GM18498 (cell line): ENCODE results near the gene TRIM56.
"Not testable (repeated sequence)": the region's sequence is repeated elsewhere in the genome, so short reads cannot be mapped to it uniquely, and the experiment has no call there.

Source experiments
- ATAC-seq: cut with Tn5 transposase; IDR thresholded peaks from one replicate; pipeline ENCODE4 v1.9.1; 2021; ENCODE audit warnings: mild to moderate bottlenecking, moderate library complexity; ENCODE audit not compliant: unreplicated experiment

The TRIM56 gene, protein sequence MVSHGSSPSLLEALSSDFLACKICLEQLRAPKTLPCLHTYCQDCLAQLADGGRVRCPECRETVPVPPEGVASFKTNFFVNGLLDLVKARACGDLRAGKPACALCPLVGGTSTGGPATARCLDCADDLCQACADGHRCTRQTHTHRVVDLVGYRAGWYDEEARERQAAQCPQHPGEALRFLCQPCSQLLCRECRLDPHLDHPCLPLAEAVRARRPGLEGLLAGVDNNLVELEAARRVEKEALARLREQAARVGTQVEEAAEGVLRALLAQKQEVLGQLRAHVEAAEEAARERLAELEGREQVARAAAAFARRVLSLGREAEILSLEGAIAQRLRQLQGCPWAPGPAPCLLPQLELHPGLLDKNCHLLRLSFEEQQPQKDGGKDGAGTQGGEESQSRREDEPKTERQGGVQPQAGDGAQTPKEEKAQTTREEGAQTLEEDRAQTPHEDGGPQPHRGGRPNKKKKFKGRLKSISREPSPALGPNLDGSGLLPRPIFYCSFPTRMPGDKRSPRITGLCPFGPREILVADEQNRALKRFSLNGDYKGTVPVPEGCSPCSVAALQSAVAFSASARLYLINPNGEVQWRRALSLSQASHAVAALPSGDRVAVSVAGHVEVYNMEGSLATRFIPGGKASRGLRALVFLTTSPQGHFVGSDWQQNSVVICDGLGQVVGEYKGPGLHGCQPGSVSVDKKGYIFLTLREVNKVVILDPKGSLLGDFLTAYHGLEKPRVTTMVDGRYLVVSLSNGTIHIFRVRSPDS

DNA sequence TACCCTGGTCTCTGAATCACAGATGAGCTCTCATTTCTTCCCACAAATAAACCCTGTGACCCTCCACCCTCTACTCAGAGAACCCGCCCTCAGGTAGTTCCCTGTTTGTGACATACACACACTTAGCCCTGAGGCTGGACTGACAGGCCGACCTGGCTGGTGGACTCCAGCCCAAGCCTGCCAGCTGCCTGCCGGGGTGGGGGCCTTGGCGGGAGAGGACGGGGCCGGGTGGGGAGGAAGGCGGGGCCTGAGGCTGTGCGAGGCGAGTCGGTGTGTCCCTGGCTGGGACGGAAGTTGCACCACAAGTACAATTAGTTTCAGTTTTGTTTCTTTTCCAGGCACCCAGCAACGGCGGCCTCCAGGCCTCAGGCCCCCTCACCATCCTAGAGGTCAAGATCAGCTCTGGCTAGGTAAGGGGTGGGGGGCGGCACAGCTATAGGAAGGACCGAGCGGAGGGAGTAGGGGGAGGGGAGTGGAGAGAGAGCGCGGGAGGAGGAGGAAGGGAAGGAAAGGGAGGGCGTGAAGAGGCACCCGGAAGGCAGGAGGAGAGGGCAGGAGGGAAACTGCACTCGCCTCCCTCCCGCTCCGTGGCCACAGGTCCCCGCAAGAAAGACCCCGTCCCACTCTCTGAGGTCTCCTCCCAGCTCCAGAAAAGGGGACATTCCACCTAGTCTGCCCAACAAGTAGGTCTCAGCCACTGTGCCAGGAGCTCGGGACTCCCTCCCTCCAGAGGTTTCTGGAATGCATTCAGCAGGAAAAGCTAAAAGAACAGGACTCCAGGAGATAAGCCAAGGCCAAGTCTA, at the start of gene TRIM56:
Gene TRIM56, plus strand, starts transcription at position 320 of the 803 bp plus-strand sequence. CDS start 1,832 bp downstream, outside the sequence.
- peak; percentile 90 for ATAC-seq

DNA sequence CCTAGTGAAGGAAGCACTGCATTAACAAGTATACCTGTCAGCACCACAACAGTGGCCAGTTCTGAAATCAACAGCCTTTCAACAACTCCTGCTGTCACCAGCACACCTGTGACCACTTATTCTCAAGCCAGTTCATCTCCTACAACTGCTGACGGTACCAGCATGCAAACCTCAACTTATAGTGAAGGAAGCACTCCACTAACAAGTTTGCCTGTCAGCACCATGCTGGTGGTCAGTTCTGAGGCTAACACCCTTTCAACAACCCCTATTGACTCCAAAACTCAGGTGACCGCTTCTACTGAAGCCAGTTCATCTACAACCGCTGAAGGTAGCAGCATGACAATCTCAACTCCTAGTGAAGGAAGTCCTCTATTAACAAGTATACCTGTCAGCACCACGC, 49.3 kb upstream of the TRIM56 start:
- ATAC-seq = no peak

DNA sequence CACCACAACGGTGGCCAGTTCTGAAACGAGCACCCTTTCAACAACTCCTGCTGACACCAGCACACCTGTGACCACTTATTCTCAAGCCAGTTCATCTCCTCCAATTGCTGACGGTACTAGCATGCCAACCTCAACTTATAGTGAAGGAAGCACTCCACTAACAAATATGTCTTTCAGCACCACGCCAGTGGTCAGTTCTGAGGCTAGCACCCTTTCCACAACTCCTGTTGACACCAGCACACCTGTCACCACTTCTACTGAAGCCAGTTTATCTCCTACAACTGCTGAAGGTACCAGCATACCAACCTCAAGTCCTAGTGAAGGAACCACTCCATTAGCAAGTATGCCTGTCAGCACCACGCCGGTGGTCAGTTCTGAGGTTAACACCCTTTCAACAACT, 44.0 kb upstream of the TRIM56 start:
- ATAC-seq = not testable (repeated sequence)

DNA sequence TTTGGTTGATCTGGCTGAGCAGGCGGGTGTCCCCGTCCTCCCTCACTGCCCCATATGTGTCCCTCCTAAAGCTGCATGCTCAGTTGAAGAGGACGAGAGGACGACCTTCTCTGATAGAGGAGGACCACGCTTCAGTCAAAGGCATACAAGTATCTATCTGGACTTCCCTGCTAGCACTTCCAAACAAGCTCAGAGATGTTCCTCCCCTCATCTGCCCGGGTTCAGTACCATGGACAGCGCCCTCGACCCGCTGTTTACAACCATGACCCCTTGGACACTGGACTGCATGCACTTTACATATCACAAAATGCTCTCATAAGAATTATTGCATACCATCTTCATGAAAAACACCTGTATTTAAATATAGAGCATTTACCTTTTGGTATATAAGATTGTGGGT, 26.9 kb upstream of the TRIM56 start:
- ATAC-seq = no peak

DNA sequence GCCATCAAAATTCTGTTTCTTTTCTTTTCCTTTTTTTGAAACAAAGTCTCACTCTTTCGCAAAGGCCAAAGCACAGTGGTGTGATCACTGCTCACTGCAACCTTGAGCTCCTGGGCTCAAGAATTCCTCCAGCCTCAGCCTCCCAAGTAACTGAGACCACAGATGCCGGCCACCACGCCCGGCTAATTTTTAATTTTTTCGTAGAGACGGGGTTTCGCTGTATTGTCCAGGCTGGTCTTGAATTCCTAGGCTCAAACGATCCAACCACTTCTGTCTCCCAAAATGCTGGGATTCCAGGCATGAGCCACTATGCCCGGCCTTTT, 25.7 kb upstream of the TRIM56 start:
- no peak for ATAC-seq

DNA sequence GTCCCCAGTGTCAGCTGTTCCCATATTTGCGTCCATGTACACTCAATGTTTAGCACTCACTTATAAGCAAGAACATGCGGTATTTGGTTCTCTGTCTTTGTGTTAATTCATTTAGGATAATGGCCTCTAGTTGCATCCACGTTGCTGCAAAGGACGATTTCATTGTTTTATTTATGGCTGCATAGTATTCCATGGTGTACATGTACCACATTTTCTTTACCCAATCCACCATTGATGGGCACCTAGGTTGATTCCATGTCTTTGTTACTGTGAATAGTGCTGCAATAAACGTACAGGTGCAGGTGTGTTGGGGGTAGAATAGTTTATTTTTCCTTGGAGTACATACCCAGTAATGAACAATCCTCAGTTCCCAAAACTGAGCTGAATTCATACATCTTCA, 24.3 kb upstream of the TRIM56 start:
- no peak for ATAC-seq

DNA sequence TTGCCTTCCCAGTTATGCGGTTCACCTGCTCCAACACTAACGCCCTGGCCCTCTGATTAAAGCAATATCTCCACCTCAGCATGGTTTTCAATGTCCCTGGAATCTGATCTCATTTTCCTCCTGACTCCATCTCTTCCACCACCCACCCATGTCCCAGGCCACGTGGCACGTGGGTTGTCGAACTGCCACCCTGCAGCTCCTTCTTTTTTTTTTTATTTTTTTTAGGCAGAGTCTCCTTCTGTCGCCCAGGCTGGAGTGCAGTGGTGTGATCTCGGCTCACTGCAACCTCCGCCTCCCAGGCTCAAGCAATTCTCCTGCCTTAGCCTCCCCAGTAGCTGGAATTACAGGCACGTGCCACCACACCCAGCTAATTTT, 21.1 kb upstream of the TRIM56 start:
- ATAC-seq = not testable (repeated sequence)

DNA sequence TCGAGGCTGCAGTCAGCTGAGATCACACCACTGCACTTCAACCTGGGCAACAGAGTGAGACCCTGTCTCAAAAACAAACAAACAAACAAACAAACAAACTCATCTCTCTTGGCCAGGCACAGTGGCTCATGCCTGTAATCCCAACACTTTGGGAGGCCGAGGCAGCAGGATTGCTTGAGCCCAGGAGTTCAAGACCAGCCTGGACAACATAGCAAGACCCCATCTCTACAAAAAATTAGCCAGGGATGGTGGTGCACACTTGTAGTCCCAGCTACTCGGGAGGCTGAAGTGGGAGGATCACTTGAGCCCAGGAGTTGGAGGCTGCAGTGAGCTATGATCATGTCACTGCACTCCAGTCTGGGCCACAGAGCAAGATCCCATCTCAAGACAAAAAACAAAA, 20.1 kb upstream of the TRIM56 start:
- not testable (repeated sequence) for ATAC-seq

DNA sequence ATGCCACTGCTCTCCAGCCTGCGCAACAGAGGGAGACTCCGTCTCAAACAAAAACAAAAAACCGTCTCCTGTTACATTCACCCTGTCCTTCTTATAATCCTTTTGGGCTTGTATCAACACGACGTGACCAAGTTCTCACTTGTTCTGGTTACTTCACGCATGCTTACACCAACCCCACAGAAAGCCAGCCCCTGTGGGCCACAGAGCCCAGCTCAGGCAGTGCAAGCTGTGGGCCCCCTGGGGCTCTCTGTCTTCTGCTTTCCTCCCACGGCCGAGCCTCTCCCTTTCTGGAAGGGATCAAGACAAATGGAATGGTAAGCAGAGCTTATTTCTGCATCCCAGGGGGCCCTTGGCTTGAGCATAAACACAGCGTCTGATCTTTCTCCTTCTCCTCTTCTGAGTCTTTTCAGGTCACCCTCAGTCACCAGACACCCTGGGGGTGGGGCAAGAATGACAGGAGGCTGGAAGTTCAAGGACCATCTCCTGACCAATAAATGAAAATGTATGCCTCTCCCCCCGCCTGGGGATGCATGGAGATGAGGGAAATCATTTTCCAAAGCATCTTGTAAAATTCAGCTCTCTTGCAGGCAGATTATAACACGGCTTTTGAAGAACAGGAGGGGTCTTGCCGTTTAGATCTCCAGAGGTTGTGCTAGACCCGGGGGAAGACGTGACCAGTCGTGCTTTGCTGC, 19.0 kb upstream of the TRIM56 start:
- no peak for ATAC-seq

DNA sequence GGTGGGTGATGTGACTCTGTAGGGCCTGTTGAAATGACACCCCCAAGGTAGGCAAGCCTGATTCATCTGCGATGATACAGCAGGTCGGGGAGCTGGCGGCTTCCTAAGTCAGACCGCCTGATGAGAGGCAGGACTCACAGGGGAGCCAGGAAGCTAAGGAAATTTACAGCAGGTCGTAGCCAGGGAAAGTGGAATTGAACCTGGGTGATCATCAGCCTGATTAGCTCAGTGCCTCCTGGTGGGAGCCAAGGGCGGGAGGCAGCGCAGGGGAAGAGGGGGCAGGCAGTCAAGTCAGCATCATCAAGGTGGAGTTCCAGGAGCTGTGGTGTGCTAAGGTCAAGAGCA, 18.5 kb upstream of the TRIM56 start:
- ATAC-seq = no peak

DNA sequence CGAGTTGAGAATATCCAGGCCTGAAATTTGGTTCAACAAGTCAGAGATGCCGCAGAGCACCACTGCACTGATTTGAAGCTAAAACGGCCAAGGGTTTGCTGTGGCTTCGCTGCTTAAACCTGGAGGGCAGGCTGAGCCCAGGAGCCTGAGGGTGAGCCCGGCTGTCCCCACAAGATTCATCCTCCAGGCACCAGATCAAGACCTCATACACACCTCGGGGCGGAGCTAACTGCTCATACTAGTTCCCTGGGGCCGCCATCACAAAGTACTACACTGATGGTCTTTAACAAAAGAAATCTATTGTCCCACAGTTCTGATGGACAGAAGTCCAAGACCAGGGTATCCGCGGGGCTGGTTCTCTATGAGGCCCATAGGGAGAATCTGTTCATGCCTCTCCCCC, 16.9 kb upstream of the TRIM56 start:
- ATAC-seq = no peak

DNA sequence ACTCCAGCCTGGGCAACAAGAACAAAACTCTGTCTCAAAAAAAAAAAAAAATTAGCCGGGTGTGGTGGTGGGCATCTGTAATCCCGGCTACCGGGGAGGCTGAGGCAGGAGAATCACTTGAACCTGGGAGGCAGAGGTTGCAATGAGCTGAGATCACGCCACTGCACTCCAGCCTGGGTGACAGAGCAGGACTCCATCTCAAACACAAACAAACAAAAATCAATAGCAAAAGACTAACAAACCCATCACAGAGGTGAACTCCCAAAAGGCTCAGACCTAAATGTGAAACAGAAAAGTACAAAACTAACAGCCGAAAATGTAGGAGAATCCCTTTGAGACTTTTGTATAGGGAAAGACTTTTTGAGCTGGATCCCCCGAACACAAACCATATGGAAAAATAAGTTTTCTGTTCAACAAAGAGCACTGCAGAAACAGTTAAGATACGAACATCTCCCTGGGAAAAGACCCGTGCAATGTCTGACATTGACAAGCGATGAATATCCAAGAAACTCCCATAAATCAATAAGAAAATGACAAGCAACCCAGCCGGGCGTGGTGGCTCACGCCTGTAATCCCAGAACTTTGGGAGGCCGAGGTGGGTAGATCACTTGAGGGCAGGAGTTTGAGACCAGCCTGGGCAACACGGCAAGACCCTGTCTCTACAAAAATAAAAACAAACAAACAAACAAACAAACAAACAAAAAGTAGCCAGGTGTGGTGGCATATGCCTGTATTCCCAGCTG, 13.7 kb upstream of the TRIM56 start:
- not testable (repeated sequence) for ATAC-seq

DNA sequence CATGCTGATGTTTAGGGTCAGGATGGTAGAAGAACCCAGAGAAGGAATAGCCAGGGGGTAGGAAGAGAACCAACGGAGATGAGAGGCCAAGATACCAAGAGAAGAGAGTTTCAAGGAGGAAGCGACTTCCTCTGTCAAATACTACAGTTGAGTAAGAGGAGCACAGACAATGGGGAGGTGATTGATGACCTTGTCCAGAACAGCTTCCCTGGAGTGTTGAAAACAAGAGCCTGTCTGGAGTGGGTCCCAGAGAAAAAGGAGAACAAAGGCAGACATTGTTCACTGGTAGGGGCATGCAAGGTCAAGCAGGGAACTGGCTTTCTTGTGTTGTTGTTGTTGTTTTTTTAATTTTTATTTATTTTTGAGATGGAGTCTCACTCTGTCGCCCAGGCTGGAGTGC, 9.6 kb upstream of the TRIM56 start:
- ATAC-seq = no peak

DNA sequence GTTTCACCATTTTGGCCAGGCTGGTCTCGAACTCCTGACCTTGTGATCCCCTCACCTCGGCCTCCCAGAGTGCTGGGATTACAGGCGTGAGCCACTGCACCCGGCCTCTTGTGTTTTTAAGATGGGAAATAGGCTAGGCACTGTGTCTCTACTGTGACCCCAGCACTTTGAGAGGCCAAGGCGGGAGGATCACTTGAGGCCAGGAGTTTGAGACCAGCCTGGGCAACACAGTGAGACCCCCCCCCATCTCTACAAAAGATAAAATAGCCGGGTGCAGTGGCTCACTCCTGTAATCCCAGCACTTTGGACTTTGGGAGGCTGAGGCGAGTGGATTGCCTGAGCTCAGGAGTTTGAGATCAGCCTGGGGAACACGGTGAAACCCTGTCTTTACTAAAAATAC, 9.1 kb upstream of the TRIM56 start:
- not testable (repeated sequence) for ATAC-seq

DNA sequence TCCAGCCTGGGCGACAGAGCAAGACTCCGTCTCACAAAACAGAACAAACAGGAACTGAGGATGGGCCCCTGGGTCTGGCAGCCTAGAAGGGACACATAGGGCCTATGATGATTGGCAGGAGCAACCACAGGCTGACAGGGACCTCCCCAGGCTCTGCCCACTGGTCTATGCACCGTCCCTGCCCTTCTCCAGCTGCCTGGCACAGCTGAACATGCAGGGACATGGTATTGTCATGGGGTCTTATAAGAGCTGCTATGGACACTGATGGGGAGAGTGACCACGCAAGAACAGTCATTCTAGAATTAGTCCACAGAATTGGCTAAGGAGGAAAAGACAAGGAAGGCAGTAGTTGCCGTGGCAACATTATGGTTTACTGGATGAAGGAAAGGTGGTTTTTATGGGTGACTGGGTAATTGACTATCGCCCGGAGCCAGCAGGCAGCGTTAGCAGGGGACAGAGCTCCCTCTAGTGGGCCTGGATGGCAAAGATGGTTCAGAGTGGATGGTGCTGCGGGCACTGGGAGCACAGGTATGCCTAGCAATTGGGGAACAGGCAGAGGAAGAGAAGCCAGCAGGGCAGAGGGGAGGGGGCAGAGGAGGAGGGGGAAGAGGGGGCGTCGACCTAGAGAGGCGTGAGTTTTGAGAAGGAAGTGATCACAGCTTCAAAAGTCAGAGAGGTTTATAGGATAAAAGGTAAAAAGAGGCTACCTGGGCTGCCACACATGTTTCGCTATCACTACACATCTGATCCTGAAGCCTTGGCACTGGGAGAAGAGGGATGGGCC, 7.8 kb upstream of the TRIM56 start:
- peak; percentile 81 for ATAC-seq

DNA sequence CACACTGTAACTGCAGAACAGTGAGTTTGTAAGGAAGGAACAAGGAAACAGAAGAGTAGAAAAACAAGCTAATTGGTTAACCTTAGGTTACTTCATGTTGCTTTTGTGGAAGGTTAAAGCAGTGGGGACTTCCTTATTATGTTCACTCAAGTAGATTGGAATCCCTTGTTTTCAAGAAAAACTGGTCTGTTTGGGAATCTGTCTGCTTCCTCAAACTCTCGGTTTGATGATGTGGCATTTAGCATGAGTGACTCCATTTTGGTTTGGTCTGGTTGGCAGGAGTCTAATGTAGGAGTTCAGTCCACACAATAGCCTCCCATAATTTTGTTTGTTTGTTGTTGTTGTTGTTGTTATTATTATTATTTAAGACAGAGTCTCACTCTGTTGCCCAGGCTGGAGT, 3.8 kb upstream of the TRIM56 start:
- ATAC-seq = no peak

DNA sequence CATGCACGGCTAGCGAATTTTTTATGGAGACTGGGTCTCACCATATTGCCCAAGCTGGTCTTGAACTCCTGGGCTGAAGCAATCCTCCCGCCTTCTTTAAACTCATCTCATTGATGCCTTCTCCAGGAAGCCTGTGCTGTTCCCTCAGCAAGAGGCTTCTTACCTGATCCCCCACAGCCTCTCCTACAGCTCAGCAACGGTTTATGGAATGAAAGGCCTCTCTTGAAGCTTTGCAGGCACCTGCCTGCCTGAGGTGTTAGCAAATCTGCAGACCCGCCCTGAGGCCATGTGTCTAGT, 468 bp upstream of the TRIM56 start:
- no peak for ATAC-seq

DNA sequence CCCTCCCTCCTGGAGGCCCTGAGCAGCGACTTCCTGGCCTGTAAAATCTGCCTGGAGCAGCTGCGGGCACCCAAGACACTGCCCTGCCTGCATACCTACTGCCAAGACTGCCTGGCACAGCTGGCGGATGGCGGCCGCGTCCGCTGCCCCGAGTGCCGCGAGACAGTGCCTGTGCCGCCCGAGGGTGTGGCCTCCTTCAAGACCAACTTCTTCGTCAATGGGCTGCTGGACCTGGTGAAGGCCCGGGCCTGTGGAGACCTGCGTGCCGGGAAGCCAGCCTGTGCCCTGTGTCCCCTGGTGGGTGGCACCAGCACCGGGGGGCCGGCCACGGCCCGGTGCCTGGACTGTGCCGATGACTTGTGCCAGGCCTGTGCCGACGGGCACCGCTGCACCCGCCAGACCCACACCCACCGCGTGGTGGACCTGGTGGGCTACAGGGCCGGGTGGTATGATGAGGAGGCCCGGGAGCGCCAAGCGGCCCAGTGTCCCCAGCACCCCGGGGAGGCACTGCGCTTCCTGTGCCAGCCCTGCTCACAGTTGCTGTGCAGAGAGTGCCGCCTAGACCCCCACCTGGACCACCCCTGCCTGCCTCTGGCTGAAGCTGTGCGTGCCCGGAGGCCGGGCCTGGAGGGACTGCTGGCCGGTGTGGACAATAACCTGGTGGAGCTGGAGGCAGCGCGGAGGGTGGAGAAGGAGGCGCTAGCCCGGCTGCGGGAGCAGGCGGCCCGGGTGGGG, 2.2 kb downstream of the TRIM56 start:
- ATAC-seq = no peak

DNA sequence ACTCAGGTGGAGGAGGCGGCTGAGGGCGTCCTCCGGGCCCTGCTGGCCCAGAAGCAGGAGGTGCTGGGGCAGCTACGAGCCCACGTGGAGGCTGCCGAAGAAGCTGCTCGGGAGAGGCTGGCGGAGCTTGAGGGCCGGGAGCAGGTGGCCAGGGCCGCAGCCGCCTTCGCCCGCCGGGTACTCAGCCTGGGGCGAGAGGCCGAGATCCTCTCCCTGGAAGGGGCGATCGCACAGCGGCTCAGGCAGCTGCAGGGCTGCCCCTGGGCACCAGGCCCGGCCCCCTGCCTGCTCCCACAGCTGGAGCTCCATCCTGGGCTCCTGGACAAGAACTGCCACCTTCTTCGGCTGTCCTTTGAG, 2.8 kb downstream of the TRIM56 start:
- ATAC-seq = no peak
